ENCODE measurements around the gene GP9.

- no peak for TF ChIP-seq CTCF (IDR thresholded peaks at IDR 0.05)
- no peak for TF ChIP-seq POLR2A (IDR thresholded peaks at IDR 0.05)
Measured at GRCh38 chr3:129065016-129065719, 4.6 kb downstream of the GP9 start.
